Urinary bladder (tissue), 4 donors: ENCODE data around the gene HERC4. TPM values are rescaled to one million over a fixed set of nuclear protein-coding genes. Genes with fewer than 3 reads are reported as not detected.
A peak's percentile ranks its signal among the peaks of the same experiment; 100 is the strongest.
"Not testable (repeated sequence)": the region's sequence is repeated elsewhere in the genome, so short reads cannot be mapped to it uniquely, and the experiment has no call there.

Experiments
- DNase-seq: peaks from one replicate; pipeline ENCODE4 v3.0.0-alpha.2; 2015; ENCODE audit errors: extremely low spot score
- H3K27ac ChIP-seq: one replicate; pipeline ENCODE4 v1.5.1; 2013; ENCODE audit warnings: low read depth, mild to moderate bottlenecking, moderate library complexity
- H3K36me3 ChIP-seq: one replicate; pipeline ENCODE4 v1.6.1; 2013; ENCODE audit warnings: mild to moderate bottlenecking, moderate library complexity; ENCODE audit not compliant: insufficient read depth
- H3K4me1 ChIP-seq: one replicate; pipeline ENCODE4 v1.6.1; 2013; ENCODE audit warnings: mild to moderate bottlenecking, moderate library complexity; ENCODE audit not compliant: insufficient read depth
- H3K4me3 ChIP-seq: one replicate; pipeline ENCODE4 v1.5.1; 2013; ENCODE audit warnings: low read depth, low read length
- WGBS: extraction: QIAGEN DNeasy Blood & Tissue Kit; methylation state at CpG from one replicate; pipeline ENCODE4 v1.1.7; 2013; 5-methylcytosine and 5-hydroxymethylcytosine counted together
- polyA plus RNA-seq: library from polyadenylated mRNA; stranded (reverse); fragments of 200-250 nt; gene quantifications from one replicate; pipeline ENCODE4 v1.2.3, GENCODE V29; 2013
- small RNA-seq: library from RNA; depleted of rRNA; stranded (forward); fragments of <200 nt; gene quantifications from one replicate; pipeline ENCODE3, GENCODE V24; 2014
- total RNA-seq: library from RNA; depleted of rRNA; stranded (reverse); fragments of >200 nt; gene quantifications from one replicate; pipeline ENCODE4 v1.2.3, GENCODE V29; 2014
- donor health status: healthy with polysubstance abuse.
- donor health status: healthy.

Gene HERC4
- total and polyA plus RNA-seq, 2 donors, result 20.6 to 155 TPM

DNA sequence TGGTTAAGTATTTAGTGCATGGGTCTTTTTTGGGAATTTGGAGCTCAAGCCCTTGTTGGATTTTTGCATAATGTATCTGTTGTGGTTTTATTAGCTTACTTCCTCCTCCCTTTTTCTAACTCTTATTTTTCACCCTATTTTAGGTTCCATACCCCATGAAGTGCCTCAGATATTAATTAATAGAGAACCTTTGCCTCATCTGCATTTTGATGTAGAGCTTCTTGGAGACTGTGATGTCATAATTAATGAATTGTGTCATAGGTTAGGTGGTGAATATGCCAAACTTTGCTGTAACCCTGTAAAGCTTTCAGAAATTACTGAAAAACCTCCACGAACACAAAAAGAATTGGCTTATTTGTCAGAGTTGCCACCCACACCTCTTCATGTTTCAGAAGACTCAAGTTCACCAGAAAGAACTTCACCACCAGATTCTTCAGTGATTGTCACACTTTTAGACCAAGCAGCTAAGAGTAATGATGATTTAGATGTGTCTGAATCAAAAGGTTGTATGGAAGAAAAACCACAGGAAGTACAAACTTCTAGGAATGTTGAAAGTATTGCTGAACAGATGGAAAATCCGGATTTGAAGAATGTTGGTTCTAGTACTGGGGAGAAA, 162.6 kb downstream of the HERC4 start:
- DNase-seq, result no peak
- Histone ChIP-seq H3K4me1 (no peaks in the 10 kb centered on the region), H3K4me3 (no peak overlapping the region), H3K27ac (no peak overlapping the region), H3K36me3 (peaks cover 15% of the 10 kb centered on the region)
- 84% methylated on average over 2 of the region's 2 CpGs for WGBS

DNA sequence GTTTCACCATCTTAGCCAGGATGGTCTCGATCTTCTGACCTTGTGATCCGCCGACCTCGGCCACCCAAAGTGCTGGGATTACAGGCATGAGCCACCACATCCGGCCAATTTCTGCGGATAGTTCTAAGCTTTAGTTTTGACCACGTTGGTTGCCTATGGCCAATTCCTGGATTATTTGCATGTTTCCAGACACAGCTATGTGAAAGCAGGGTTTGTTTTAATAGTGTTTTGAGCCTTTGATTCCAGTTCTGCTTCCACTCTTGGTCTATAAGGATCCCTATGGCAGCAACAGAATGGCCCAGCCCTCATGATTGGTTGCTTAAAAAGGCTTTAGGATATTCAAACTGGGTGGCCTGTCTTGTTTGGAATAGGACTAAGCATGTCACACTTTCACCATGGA, 171.5 kb downstream of the HERC4 start:
- no peak for DNase-seq
- Histone ChIP-seq H3K4me1 (no peaks in the 10 kb centered on the region), H3K4me3 (no peak overlapping the region), H3K36me3 (peaks cover 3% of the 10 kb centered on the region), H3K27ac (no peak overlapping the region)
- WGBS, result 94% methylated on average over 7 of the region's 7 CpGs

DNA sequence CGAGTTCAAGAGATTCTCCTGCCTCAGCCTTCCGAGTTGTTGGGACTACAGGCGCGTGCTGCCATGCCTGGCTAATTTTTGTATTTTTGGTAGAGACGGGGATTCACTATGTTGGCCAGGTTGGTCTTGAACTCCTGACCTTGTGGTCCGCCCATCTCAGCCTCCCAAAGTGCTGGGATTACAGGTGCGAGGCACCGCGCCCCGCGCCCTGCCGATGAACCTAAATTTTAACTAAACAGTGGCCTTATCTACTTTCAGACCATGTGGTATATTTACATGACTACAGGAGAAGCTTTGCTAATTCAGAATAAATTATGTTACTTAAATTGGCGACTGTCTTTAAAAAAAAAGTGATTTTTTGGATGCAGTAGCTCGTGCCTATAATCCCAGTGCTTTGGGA, 181.4 kb downstream of the HERC4 start:
- 89% methylated on average over 14 of the region's 14 CpGs for WGBS

DNA sequence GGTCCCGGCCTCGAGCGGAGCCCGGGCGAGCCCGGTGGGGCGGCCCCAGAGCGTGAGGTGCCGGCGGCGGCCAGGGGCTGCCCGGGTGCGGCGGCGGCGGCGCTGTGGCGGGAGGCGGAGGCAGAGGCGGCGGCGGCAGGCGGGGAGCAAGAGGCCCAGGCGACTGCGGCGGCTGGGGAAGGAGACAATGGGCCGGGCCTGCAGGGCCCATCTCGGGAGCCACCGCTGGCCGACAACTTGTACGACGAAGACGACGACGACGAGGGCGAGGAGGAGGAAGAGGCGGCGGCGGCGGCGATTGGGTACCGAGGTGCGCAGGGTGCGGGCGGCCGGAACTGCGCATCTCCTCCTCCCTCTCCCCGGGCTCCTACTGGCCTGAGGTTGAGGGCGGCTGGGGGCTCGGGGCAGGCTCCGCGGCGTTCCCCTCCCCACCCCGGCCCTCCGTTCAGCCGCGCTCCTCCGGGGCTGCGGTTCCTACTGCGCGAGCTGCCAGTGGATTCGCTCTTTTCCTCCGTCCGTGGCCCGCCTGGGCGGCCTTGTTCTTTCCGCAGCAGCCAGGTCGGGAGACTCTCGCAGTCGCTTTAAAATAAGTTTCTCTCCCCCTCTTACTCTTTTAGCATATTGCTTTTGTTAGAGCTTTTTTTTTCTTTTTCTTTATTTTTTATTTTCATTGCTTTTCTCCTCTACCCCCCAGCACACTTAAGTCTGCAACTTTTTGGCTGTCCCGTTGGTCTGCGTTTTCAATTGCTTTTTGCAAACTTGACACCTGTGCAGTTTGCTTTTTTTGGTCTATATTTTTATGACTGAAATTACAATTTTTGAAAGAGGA, 190.0 kb downstream of the HERC4 start:
- H3K36me3 ChIP-seq, result no peaks in the 10 kb centered on the region
- WGBS, result under 1% methylated on average over 73 of the region's 73 CpGs
- peak overlapping the region; percentile 98 for H3K27ac ChIP-seq
- no peaks in the 10 kb centered on the region for H3K4me1 ChIP-seq
- H3K4me3 ChIP-seq, result peak overlapping the region; percentile 89
- DNase-seq, result peak; percentile 35

More for the DNA sequence above, 181.4 kb downstream of the HERC4 start:
- H3K4me1 ChIP-seq, result no peaks in the 10 kb centered on the region
- no peak for DNase-seq
- H3K27ac ChIP-seq, result no peak overlapping the region
- no peak overlapping the region for H3K4me3 ChIP-seq
- H3K36me3 ChIP-seq, result peaks cover 2% of the 10 kb centered on the region

DNA sequence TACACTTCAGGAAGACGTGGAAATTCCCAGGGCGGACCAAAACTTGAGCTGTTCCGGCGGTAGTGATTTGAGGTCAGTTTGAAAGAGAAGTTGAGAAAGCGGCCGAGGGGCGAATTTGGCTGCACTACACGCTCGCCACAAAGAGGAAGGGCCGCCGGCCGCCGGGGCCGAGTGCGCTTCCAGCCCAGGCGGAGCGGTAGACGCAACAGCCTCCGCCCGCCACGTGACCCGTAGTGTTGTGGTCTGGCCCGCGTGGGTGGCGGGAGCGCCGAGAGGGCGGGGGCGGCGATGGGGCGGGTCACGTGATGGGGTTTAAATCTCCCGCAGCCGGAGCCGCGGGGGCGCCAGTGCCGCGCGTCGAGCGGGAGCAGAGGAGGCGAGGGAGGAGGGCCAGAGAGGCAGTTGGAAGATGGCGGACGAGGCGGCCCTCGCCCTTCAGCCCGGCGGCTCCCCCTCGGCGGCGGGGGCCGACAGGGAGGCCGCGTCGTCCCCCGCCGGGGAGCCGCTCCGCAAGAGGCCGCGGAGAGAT, 190.7 kb downstream of the HERC4 start, which contains the start of gene SIRT1:
SIRT1 (plus strand) TSS at position 344 of the 529 bp plus-strand sequence; CDS start at position 410, 66 bp downstream.
- H3K27ac ChIP-seq, result peak within 1 kb of the TSS; percentile 98
- DNase-seq, result peak; percentile 82
- under 1% methylated on average over 62 of the region's 62 CpGs for WGBS
- no peaks in the 10 kb centered on the region for H3K36me3 ChIP-seq
- H3K4me1 ChIP-seq, result no peaks in the 10 kb centered on the region
- H3K4me3 ChIP-seq, result peak within 1 kb of the TSS; percentile 89

- H3K27ac ChIP-seq, result peak overlapping the region; percentile 77
- DNase-seq, result no peak
- H3K4me1 ChIP-seq, result no peaks in the 10 kb centered on the region
- peak overlapping the region; percentile 89 for H3K4me3 ChIP-seq
- H3K36me3 ChIP-seq, result no peaks in the 10 kb centered on the region
- 17% methylated on average over 13 of the region's 13 CpGs for WGBS
Observed at GRCh38 chr10:67883710-67884312, 191.3 kb downstream of the HERC4 start.

DNA sequence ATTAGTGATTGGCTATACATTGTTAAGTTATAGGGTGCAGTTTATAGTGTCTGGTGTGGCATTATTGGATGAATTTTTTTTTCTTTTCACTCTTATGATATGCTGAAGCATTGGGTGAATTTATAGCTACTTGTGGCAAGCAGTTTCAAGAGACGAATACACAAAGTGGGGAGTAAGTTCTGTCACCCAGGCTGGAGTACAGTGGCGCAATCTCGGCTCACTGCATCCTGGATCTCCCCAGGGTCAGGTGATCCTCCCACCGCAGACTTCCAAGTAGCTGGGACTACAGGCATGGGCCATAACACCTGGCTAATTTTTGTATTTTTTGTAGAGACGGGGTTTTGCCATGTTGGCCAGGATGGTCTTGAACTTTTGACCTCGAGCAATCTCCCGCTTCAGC, 196.9 kb downstream of the HERC4 start:
- 89% methylated on average over 7 of the region's 7 CpGs for WGBS

GRCh38 chr10:67877421-67877820, 197.7 kb downstream of the HERC4 start:
- WGBS, result 91% methylated on average over 11 of the region's 11 CpGs

More for the DNA sequence above, 196.9 kb downstream of the HERC4 start:
- Histone ChIP-seq H3K27ac (no peak overlapping the region), H3K36me3 (no peaks in the 10 kb centered on the region), H3K4me3 (no peak overlapping the region), H3K4me1 (no peaks in the 10 kb centered on the region)
- DNase-seq, result no peak

GRCh38 chr10:67875340-67876238, 199.5 kb downstream of the HERC4 start:
- WGBS, result 69% methylated on average over 3 of the region's 3 CpGs
- Histone ChIP-seq H3K4me1 (no peaks in the 10 kb centered on the region), H3K36me3 (no peaks in the 10 kb centered on the region), H3K27ac (no peak overlapping the region), H3K4me3 (no peak overlapping the region)
- no peak for DNase-seq

More at GRCh38 chr10:67877421-67877820, 197.7 kb downstream of the HERC4 start:
- DNase-seq, H3K27ac ChIP-seq, H3K36me3 ChIP-seq, H3K4me1 ChIP-seq, H3K4me3 ChIP-seq: not testable (repeated sequence)

Small RNAs within 50 kb of the gene (small RNA-seq; reads per million reads assigned to genes)
- not detected for gene RN7SL220P

Other genes starting within 250 kb of the HERC4 start
- gene DNAJC12, start 237.1 kb downstream of the HERC4 start, total RNA-seq, result 9.8 TPM
- gene DNAJC12, start 237.1 kb downstream of the HERC4 start, polyA plus RNA-seq, result 3.1 TPM
- gene SIRT1, start 190.6 kb downstream of the HERC4 start, total RNA-seq, result 41.3 TPM
- 19.2 TPM for gene SIRT1, start 190.6 kb downstream of the HERC4 start, polyA plus RNA-seq
- gene MYPN, start 34.2 kb upstream of the HERC4 start, total RNA-seq, result 3.1 TPM
- not detected for gene MYPN, start 34.2 kb upstream of the HERC4 start, polyA plus RNA-seq
- not detected for gene ATOH7, start 156.8 kb upstream of the HERC4 start, total RNA-seq
- 0.06 TPM for gene ATOH7, start 156.8 kb upstream of the HERC4 start, polyA plus RNA-seq